Erythroblast (primary cell): ENCODE results near the gene NPTN.

Experiments used
- GATA1 ChIP-seq: IDR thresholded peaks from 2 replicates; pipeline ENCODE4 v1.6.1; 2011; ENCODE audit warnings: low read depth, mild to moderate bottlenecking, control low read depth, low read length, moderate library complexity
- POLR2A ChIP-seq: IDR thresholded peaks from 2 replicates; pipeline ENCODE4 v1.6.1; 2011; ENCODE audit warnings: mild to moderate bottlenecking, low read length

DNA sequence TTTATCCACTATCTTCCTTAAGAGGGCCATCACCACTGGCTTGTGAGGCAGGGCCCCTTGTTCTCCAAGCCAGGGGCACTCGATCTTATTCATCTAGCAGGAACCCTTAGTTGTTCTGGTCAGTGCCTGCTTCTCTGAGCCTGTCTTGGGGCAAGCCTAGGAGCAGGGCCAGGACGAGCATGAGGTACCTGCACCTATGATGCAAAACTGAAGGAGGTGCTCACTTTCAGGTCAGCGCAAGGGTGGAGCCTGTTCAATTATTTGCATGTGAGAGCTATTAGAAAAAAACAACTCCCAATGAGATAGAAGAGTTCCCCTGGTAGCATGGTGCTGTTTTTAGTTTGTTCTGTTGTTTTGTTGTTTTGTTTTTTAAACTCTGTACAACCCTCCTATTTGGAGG lies 46.0 kb upstream of the NPTN start:
- TF ChIP-seq POLR2A (no peak), GATA1 (no peak)
